Loucy (cell line): ENCODE measurements around the gene TIA1.

Experiments
- H2AFZ ChIP-seq: fragments of 200-600 bp; sonication (generic); 2 replicates; pipeline ENCODE4 v1.6.0; 2016; ENCODE audit warnings: antibody characterized with exemption, mild to moderate bottlenecking, low read length, moderate library complexity
- H3F3A ChIP-seq: fragments of 200-600 bp; 2 replicates; pipeline ENCODE4 v1.6.0; 2016; ENCODE audit warnings: antibody characterized with exemption, low read depth, mild to moderate bottlenecking
- H3K27me3 ChIP-seq: fragments of 200-600 bp; sonication (generic); 2 replicates; pipeline ENCODE4 v1.6.1; 2014; ENCODE audit warnings: low read length, mild to moderate bottlenecking; ENCODE audit not compliant: insufficient read depth, poor library complexity, severe bottlenecking
- H3K36me3 ChIP-seq: fragments of 200-600 bp; sonication (generic); 2 replicates; pipeline ENCODE4 v1.6.1; 2016; ENCODE audit warnings: low read length; ENCODE audit not compliant: insufficient read depth
- H3K4me1 ChIP-seq: fragments of 200-600 bp; sonication (generic); 2 replicates; pipeline ENCODE4 v1.5.1; 2014; ENCODE audit warnings: low read length, mild to moderate bottlenecking; ENCODE audit not compliant: insufficient read depth, poor library complexity, severe bottlenecking
- H3K4me2 ChIP-seq: fragments of 200-600 bp; sonication (generic); 2 replicates; pipeline ENCODE4 v1.6.0; 2014; ENCODE audit warnings: antibody characterized with exemption, low read length, low read depth, mild to moderate bottlenecking; ENCODE audit not compliant: poor library complexity, severe bottlenecking
- H3K4me3 ChIP-seq: fragments of 200-600 bp; sonication (generic); 2 replicates; pipeline ENCODE4 v1.5.1; 2014; ENCODE audit warnings: low read length, mild to moderate bottlenecking, mixed read lengths; ENCODE audit not compliant: poor library complexity, severe bottlenecking
- H3K79me2 ChIP-seq: fragments of 200-600 bp; sonication (generic); 2 replicates; pipeline ENCODE4 v1.6.1; 2014; ENCODE audit warnings: low read length; ENCODE audit not compliant: insufficient read depth
- H3K9ac ChIP-seq: fragments of 200-600 bp; sonication (generic); 2 replicates; pipeline ENCODE4 v1.6.0; 2014; ENCODE audit warnings: mild to moderate bottlenecking, low read depth, low read length, moderate library complexity; ENCODE audit not compliant: poor library complexity, severe bottlenecking
- H3K9me2 ChIP-seq: fragments of 200-600 bp; sonication (generic); replicated peaks from 2 replicates; pipeline ENCODE4 v1.6.1; 2016; ENCODE audit warnings: low read depth, low read length, mixed read lengths
- H3K9me3 ChIP-seq: fragments of 200-600 bp; sonication (generic); 2 replicates; pipeline ENCODE4 v1.6.1; 2014; ENCODE audit warnings: mild to moderate bottlenecking, antibody characterized with exemption, low read length, low read depth; ENCODE audit not compliant: insufficient read depth
- H4K20me1 ChIP-seq: fragments of 200-600 bp; sonication (generic); 2 replicates; pipeline ENCODE4 v1.6.0; 2014; ENCODE audit warnings: antibody characterized with exemption, low read length, mild to moderate bottlenecking; ENCODE audit not compliant: insufficient read depth, poor library complexity, severe bottlenecking
- CTCF ChIP-seq: fragments of 200-600 bp; sonication (generic); conservative IDR thresholded peaks from 2 replicates; pipeline ENCODE4 v1.5.1; 2014; ENCODE audit warnings: mild to moderate bottlenecking, antibody characterized with exemption, low read length
- EZH2phosphoT487 ChIP-seq: fragments of 200-600 bp; IDR thresholded peaks from 2 replicates; pipeline ENCODE4 v1.6.1; 2018; ENCODE audit warnings: antibody characterized with exemption, mild to moderate bottlenecking, moderate library complexity, borderline replicate concordance

The TIA1 gene

GRCh38 chr2:70214365-70214764 is 34.1 kb downstream of the TIA1 start:
- no peak for TF ChIP-seq EZH2phosphoT487
- TF ChIP-seq CTCF, result no peak
- no peaks in the 10 kb centered on the region for H3K27me3 ChIP-seq
- H3K4me2 ChIP-seq, result no peak overlapping the region
- no peak overlapping the region for H2AFZ ChIP-seq
- no peaks in the 10 kb centered on the region for H3K79me2 ChIP-seq
- H3K4me3 ChIP-seq, result no peak overlapping the region
- peaks cover 4% of the 10 kb centered on the region for H4K20me1 ChIP-seq
- no peaks in the 10 kb centered on the region for H3K4me1 ChIP-seq
- no peak overlapping the region for H3K9ac ChIP-seq
- peaks cover 77% of the 10 kb centered on the region for H3K36me3 ChIP-seq
- 0 out of 2 replicates have a peak, but pooled peaks cover 6% of the 10 kb centered on the region for H3F3A ChIP-seq
- H3K9me3 ChIP-seq, result no peaks in the 10 kb centered on the region
- H3K9me2 ChIP-seq, result no peaks in the 10 kb centered on the region

GRCh38 chr2:70212298-70212932 is 36.0 kb downstream of the TIA1 start:
- TF ChIP-seq CTCF, result no peak
- TF ChIP-seq EZH2phosphoT487, result no peak
- no peaks in the 10 kb centered on the region for H3K4me1 ChIP-seq
- no peak overlapping the region for H3K4me2 ChIP-seq
- H3K79me2 ChIP-seq, result no peaks in the 10 kb centered on the region
- no peak overlapping the region for H3K9ac ChIP-seq
- no peaks in the 10 kb centered on the region for H3K27me3 ChIP-seq
- H2AFZ ChIP-seq, result no peak overlapping the region
- H3K9me2 ChIP-seq, result no peaks in the 10 kb centered on the region
- peaks cover 4% of the 10 kb centered on the region for H4K20me1 ChIP-seq
- H3F3A ChIP-seq, result 0 out of 2 replicates have a peak, but pooled peaks cover 6% of the 10 kb centered on the region
- peaks cover 62% of the 10 kb centered on the region for H3K36me3 ChIP-seq
- no peaks in the 10 kb centered on the region for H3K9me3 ChIP-seq
- no peak overlapping the region for H3K4me3 ChIP-seq

- Histone ChIP-seq H3K4me3 (no peak overlapping the region), H3K27me3 (no peaks in the 10 kb centered on the region), H3K79me2 (no peaks in the 10 kb centered on the region), H3K4me2 (no peak overlapping the region), H3K9ac (no peak overlapping the region), H3K9me2 (no peaks in the 10 kb centered on the region), H3K9me3 (no peaks in the 10 kb centered on the region), H4K20me1 (peaks cover 4% of the 10 kb centered on the region), H3K4me1 (no peaks in the 10 kb centered on the region), H3F3A (0 out of 2 replicates have a peak, but pooled peaks cover 6% of the 10 kb centered on the region), H2AFZ (no peak overlapping the region), H3K36me3 (peaks cover 58% of the 10 kb centered on the region)
- no peak for TF ChIP-seq EZH2phosphoT487
- TF ChIP-seq CTCF, result no peak
Observed at GRCh38 chr2:70211595-70211994, 36.8 kb downstream of the TIA1 start.
